Measurements from ENCODE around the gene RAB11B.
"Not testable (repeated sequence)": the region's sequence is repeated elsewhere in the genome, so short reads cannot be mapped to it uniquely, and the experiment has no call there.

The RAB11B gene

DNA sequence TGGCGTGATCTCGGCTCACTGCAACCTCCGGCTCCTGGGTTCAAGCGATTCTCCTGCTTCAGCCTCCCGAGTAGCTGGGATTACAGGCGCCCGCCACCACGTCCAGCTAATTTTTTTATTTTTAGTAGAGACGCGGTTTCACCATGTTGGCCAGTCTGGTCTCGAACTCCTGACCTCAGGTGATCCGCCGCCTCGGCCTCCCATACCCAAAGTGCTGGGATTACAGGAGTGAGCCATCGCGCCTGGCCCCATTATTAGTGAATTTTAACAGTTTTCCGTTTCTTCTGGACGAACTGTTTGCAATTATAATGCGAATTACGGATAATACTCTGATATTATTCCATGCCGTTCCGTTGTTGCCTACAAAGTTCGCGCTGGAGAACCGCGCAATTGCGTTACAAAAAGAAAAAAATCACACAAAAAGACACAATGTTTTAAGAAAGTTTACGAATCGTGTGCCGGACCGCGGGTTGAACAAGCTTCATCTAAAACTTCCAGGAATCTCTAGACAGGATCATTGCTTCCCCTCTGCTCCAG is 54.0 kb downstream of the RAB11B start:
- not testable (repeated sequence) for H3K9me3 ChIP-seq (ENCODE audit: low read length); H3K27me3 ChIP-seq (ENCODE audit: insufficient read depth, low read length)
- Histone ChIP-seq H2AFZ (ENCODE audit: low read depth, low read length) (peak overlapping the region; percentile 62), H3K36me3 (ENCODE audit: insufficient read depth, low read length) (peaks cover 17% of the 10 kb centered on the region), H3K4me3 (ENCODE audit: low read length) (peak overlapping the region; percentile 100), H3K4me1 (ENCODE audit: insufficient read depth, low read length) (peaks cover 33% of the 10 kb centered on the region)

DNA sequence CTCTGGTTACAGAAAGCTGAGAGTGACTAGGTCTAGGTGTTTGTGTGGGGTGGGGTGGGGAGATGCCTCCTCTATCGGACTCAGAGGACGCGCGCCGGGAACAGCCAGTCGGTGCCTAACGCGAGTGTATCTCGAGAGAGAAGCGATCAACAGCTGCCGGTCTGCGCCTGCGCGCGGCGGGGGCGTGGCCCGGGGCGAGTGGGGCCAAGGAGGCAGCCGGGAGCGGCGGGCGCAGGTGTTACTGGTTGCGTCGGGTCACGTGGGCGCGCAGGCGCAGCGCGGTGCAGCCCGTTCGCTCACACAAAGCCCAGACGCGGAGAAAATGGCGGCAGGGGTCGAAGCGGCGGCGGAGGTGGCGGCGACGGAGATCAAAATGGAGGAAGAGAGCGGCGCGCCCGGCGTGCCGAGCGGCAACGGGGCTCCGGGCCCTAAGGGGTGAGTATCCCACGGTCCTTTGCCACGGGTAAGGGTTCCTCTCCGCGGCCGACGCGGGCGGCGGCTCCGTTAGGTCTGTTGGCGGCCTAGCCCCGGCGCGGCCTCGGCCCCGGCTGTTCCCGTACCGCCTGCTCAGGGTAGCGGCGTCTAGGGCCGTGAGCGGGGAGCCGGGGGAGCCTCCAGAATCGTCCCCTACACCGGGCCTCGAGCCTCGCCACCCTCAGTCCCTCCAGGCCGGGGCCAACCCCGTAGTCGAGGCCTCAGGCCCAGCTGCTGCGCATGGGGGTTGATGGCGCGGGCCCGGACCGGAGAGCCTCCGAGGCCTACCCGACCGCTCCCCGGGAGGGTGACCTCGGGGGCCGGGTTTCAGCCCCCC is 54.7 kb downstream of the RAB11B start, which contains the start of gene HNRNPM:
TSS of gene HNRNPM (plus strand) at position 299 of the 811 bp plus-strand sequence. CDS start at position 323, 24 bp downstream.
- Histone ChIP-seq H3K9me3 (ENCODE audit: low read length) (peaks cover 1% of the 10 kb centered on the region), H2AFZ (ENCODE audit: low read depth, low read length) (peak within 1 kb of the TSS; percentile 62), H3K27me3 (ENCODE audit: insufficient read depth, low read length) (no peaks in the 10 kb centered on the region), H3K4me3 (ENCODE audit: low read length) (peak within 1 kb of the TSS; percentile 100), H3K4me1 (ENCODE audit: insufficient read depth, low read length) (peaks cover 33% of the 10 kb centered on the region), H3K36me3 (ENCODE audit: insufficient read depth, low read length) (peaks cover 19% of the 10 kb centered on the region)

GRCh38 chr19:8445488-8446001 is 55.4 kb downstream of the RAB11B start:
- Histone ChIP-seq H3K36me3 (ENCODE audit: insufficient read depth, low read length) (peaks cover 25% of the 10 kb centered on the region), H3K4me1 (ENCODE audit: insufficient read depth, low read length) (peaks cover 35% of the 10 kb centered on the region), H3K4me3 (ENCODE audit: low read length) (peak overlapping the region; percentile 100), H3K27me3 (ENCODE audit: insufficient read depth, low read length) (no peaks in the 10 kb centered on the region), H3K9me3 (ENCODE audit: low read length) (peaks cover 6% of the 10 kb centered on the region), H2AFZ (ENCODE audit: low read depth, low read length) (peak overlapping the region; percentile 12)

- Histone ChIP-seq H3K4me1 (ENCODE audit: insufficient read depth, low read length) (peaks cover 35% of the 10 kb centered on the region), H3K9me3 (ENCODE audit: low read length) (peaks cover 6% of the 10 kb centered on the region), H3K4me3 (ENCODE audit: low read length) (peak overlapping the region; percentile 100), H3K27me3 (ENCODE audit: insufficient read depth, low read length) (no peaks in the 10 kb centered on the region), H2AFZ (ENCODE audit: low read depth, low read length) (no peak overlapping the region), H3K36me3 (ENCODE audit: insufficient read depth, low read length) (peaks cover 28% of the 10 kb centered on the region)
These were observed 56.0 kb downstream of the RAB11B start for GRCh38 chr19:8446061-8446709.

DNA sequence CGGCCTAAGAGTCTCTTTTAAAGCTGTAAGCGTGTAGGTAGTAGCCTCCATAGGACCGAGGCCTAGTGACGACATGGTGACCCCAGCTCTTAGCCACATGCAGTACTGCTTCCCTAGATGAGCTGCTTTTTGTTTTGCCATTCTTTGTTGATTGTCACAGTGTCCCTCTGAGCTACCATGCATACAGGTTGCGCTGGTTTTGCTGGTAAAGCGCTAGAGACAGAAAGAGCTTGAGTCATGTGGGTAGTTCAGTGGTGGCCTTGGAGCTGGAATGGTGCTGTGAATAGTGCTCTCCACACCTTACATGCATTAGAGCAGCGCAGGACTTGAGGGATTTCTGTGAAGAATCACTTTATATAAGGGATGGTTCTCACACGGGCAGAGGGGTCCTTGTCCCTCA is 59.7 kb downstream of the RAB11B start:
- Histone ChIP-seq H3K27me3 (ENCODE audit: insufficient read depth, low read length) (no peaks in the 10 kb centered on the region), H3K4me1 (ENCODE audit: insufficient read depth, low read length) (peaks cover 28% of the 10 kb centered on the region), H3K9me3 (ENCODE audit: low read length) (peaks cover 6% of the 10 kb centered on the region), H2AFZ (ENCODE audit: low read depth, low read length) (no peak overlapping the region), H3K36me3 (ENCODE audit: insufficient read depth, low read length) (peaks cover 52% of the 10 kb centered on the region), H3K4me3 (ENCODE audit: low read length) (no peak overlapping the region)

- Histone ChIP-seq H3K4me1 (ENCODE audit: insufficient read depth, low read length) (peaks cover 19% of the 10 kb centered on the region), H3K4me3 (ENCODE audit: low read length) (no peak overlapping the region), H2AFZ (ENCODE audit: low read depth, low read length) (no peak overlapping the region), H3K27me3 (ENCODE audit: insufficient read depth, low read length) (no peaks in the 10 kb centered on the region), H3K36me3 (ENCODE audit: insufficient read depth, low read length) (peaks cover 65% of the 10 kb centered on the region), H3K9me3 (ENCODE audit: low read length) (peaks cover 6% of the 10 kb centered on the region)
These were observed 61.2 kb downstream of the RAB11B start for GRCh38 chr19:8451377-8451776.

GRCh38 chr19:8451885-8452284 is 61.7 kb downstream of the RAB11B start:
- peaks cover 14% of the 10 kb centered on the region for H3K4me1 ChIP-seq (ENCODE audit: insufficient read depth, low read length)
- H3K4me3 ChIP-seq (ENCODE audit: low read length) = no peak overlapping the region
- no peak overlapping the region for H2AFZ ChIP-seq (ENCODE audit: low read depth, low read length)
- H3K36me3 ChIP-seq (ENCODE audit: insufficient read depth, low read length) = peaks cover 65% of the 10 kb centered on the region
- peaks cover 6% of the 10 kb centered on the region for H3K9me3 ChIP-seq (ENCODE audit: low read length)
- H3K27me3 ChIP-seq (ENCODE audit: insufficient read depth, low read length) = no peaks in the 10 kb centered on the region

GRCh38 chr19:8452446-8453123 is 62.4 kb downstream of the RAB11B start:
- Histone ChIP-seq H3K9me3 (ENCODE audit: low read length) (peaks cover 6% of the 10 kb centered on the region), H3K4me3 (ENCODE audit: low read length) (no peak overlapping the region), H3K27me3 (ENCODE audit: insufficient read depth, low read length) (no peaks in the 10 kb centered on the region), H2AFZ (ENCODE audit: low read depth, low read length) (no peak overlapping the region), H3K36me3 (ENCODE audit: insufficient read depth, low read length) (peaks cover 66% of the 10 kb centered on the region), H3K4me1 (ENCODE audit: insufficient read depth, low read length) (peaks cover 7% of the 10 kb centered on the region)

GRCh38 chr19:8453616-8454015 is 63.5 kb downstream of the RAB11B start:
- no peak overlapping the region for H3K4me3 ChIP-seq (ENCODE audit: low read length)
- peaks cover 71% of the 10 kb centered on the region for H3K36me3 ChIP-seq (ENCODE audit: insufficient read depth, low read length)
- H3K4me1 ChIP-seq (ENCODE audit: insufficient read depth, low read length) = peaks cover 2% of the 10 kb centered on the region
- peaks cover 6% of the 10 kb centered on the region for H3K9me3 ChIP-seq (ENCODE audit: low read length)
- H3K27me3 ChIP-seq (ENCODE audit: insufficient read depth, low read length) = no peaks in the 10 kb centered on the region
- no peak overlapping the region for H2AFZ ChIP-seq (ENCODE audit: low read depth, low read length)

Data from neuron (in vitro differentiated cells).